Measurements from ENCODE around the gene TMX1.

- TF ChIP-seq CTCF (IDR thresholded peaks at IDR 0.05) (no peak), POLR2A (IDR thresholded peaks at IDR 0.05) (no peak)
These were observed 45.1 kb downstream of the TMX1 start for GRCh38 chr14:51285120-51285519.
